H9 (cell line): ENCODE results near the gene METTL14. TPM values are rescaled to one million over a fixed set of nuclear protein-coding genes. Genes with fewer than 3 reads are reported as not detected.

ENCODE experiments used
- DNase-seq: peaks from one replicate; pipeline ENCODE4 v3.0.0-alpha.2; 2017
- H2AFZ ChIP-seq: one replicate; pipeline ENCODE4 v1.6.1; 2013; ENCODE audit warnings: mild to moderate bottlenecking, low read length, control low read depth, moderate library complexity
- H2AK5ac ChIP-seq: 2 replicates; pipeline ENCODE4 v1.6.1; 2013; ENCODE audit warnings: low read length, control low read depth, mixed read lengths; ENCODE audit not compliant: insufficient read length
- H2BK120ac ChIP-seq: one replicate; pipeline ENCODE4 v1.6.1; 2013; ENCODE audit warnings: low read depth, mild to moderate bottlenecking, low read length, control low read depth, inconsistent platforms; ENCODE audit not compliant: poor library complexity, severe bottlenecking
- H2BK12ac ChIP-seq: 2 replicates; pipeline ENCODE4 v1.6.1; 2013; ENCODE audit warnings: low read length, control low read depth, mixed read lengths, low read depth; ENCODE audit not compliant: insufficient read length
- H2BK15ac ChIP-seq: 2 replicates; pipeline ENCODE4 v1.6.1; 2013; ENCODE audit warnings: low read depth, low read length, control low read depth
- H2BK20ac ChIP-seq: one replicate; pipeline ENCODE4 v1.6.1; 2013; ENCODE audit warnings: low read depth, mild to moderate bottlenecking, low read length, control low read depth, inconsistent platforms; ENCODE audit not compliant: poor library complexity, severe bottlenecking
- H2BK5ac ChIP-seq: 2 replicates; pipeline ENCODE4 v1.6.1; 2013; ENCODE audit warnings: low read length, control low read depth, mixed read lengths; ENCODE audit not compliant: insufficient read length
- H3K14ac ChIP-seq: 2 replicates; pipeline ENCODE4 v1.6.1; 2013; ENCODE audit warnings: low read length, control low read depth; ENCODE audit not compliant: insufficient read depth
- H3K18ac ChIP-seq: 2 replicates; pipeline ENCODE4 v1.6.1; 2013; ENCODE audit warnings: low read depth, mild to moderate bottlenecking, mixed read lengths, low read length, control low read depth; ENCODE audit not compliant: insufficient read length
- H3K23ac ChIP-seq: 2 replicates; pipeline ENCODE4 v1.6.1; 2013; ENCODE audit warnings: low read length, control low read depth, mixed read lengths, low read depth; ENCODE audit not compliant: insufficient read length
- H3K23me2 ChIP-seq: 2 replicates; pipeline ENCODE4 v1.6.1; 2013; ENCODE audit warnings: low read depth, mild to moderate bottlenecking, mixed read lengths, low read length, control low read depth; ENCODE audit not compliant: insufficient read length, poor library complexity, severe bottlenecking
- H3K27ac ChIP-seq: 2 replicates; pipeline ENCODE4 v1.5.1; 2013; ENCODE audit warnings: low read length, control low read depth, mixed read lengths, low read depth; ENCODE audit not compliant: insufficient read length
- H3K27me3 ChIP-seq: 2 replicates; pipeline ENCODE4 v1.6.1; 2013; ENCODE audit warnings: low read length, control low read depth, inconsistent platforms; ENCODE audit not compliant: insufficient read depth
- H3K4ac ChIP-seq: 2 replicates; pipeline ENCODE4 v1.6.1; 2013; ENCODE audit warnings: low read depth, mild to moderate bottlenecking, control low read depth, inconsistent platforms, low read length, moderate library complexity
- H3K4me1 ChIP-seq: 2 replicates; pipeline ENCODE4 v1.6.1; 2013; ENCODE audit warnings: low read length, control low read depth, inconsistent platforms; ENCODE audit not compliant: insufficient read depth
- H3K4me2 ChIP-seq: 2 replicates; pipeline ENCODE4 v1.6.1; 2013; ENCODE audit warnings: low read length, control low read depth, mixed read lengths; ENCODE audit not compliant: insufficient read length, insufficient read depth
- H3K56ac ChIP-seq: 2 replicates; pipeline ENCODE4 v1.6.1; 2013; ENCODE audit warnings: low read depth, mild to moderate bottlenecking, mixed read lengths, low read length, control low read depth; ENCODE audit not compliant: insufficient read length
- H3K79me1 ChIP-seq: 2 replicates; pipeline ENCODE4 v1.6.1; 2013; ENCODE audit warnings: low read depth, mild to moderate bottlenecking, moderate library complexity, low read length, control low read depth, inconsistent platforms; ENCODE audit not compliant: insufficient read depth, poor library complexity, severe bottlenecking
- H3K79me2 ChIP-seq: 2 replicates; pipeline ENCODE4 v1.6.1; 2013; ENCODE audit warnings: low read length, control low read depth, inconsistent platforms; ENCODE audit not compliant: insufficient read depth
- H3K9ac ChIP-seq: 2 replicates; pipeline ENCODE4 v1.6.1; 2013; ENCODE audit warnings: low read length, control low read depth, mixed read lengths; ENCODE audit not compliant: insufficient read length; ENCODE audit errors: extremely low read depth
- H3K9me3 ChIP-seq: one replicate; pipeline ENCODE4 v1.6.1; 2013; ENCODE audit warnings: low read depth, low read length, inconsistent platforms; ENCODE audit not compliant: control insufficient read depth
- H3T11ph ChIP-seq: one replicate; pipeline ENCODE4 v1.6.1; 2013; ENCODE audit warnings: mild to moderate bottlenecking, low read length, control low read depth, inconsistent platforms
- H4K20me1 ChIP-seq: one replicate; pipeline ENCODE4 v1.6.1; 2013; ENCODE audit not compliant: control insufficient read depth, insufficient read length, insufficient read depth
- H4K5ac ChIP-seq: 2 replicates; pipeline ENCODE4 v1.6.1; 2013; ENCODE audit warnings: low read depth, mild to moderate bottlenecking, mixed read lengths, low read length, control low read depth; ENCODE audit not compliant: insufficient read length
- H4K8ac ChIP-seq: replicated peaks from 2 replicates; pipeline ENCODE4 v1.6.1; 2013; ENCODE audit warnings: low read length, control low read depth, mixed read lengths, low read depth; ENCODE audit not compliant: insufficient read length
- H4K91ac ChIP-seq: 2 replicates; pipeline ENCODE4 v1.6.1; 2013; ENCODE audit warnings: low read depth, mild to moderate bottlenecking, moderate library complexity, mixed read lengths, low read length, control low read depth; ENCODE audit not compliant: insufficient read length
- H3K27ac Mint-ChIP-seq, 3 experiments: 2 replicates in 2 of 3; 3 replicates in 1 of 3; pipeline ENCODE4 v1.8.0; 2020 to 2021; ENCODE audit warnings: mixed read lengths in 3 of 3, mild to moderate bottlenecking in 1 of 3, moderate library complexity in 1 of 3
- H3K27me3 Mint-ChIP-seq: 2 replicates; pipeline ENCODE4 v1.8.0; 2021; ENCODE audit warnings: low read depth, mild to moderate bottlenecking, moderate library complexity, mixed read lengths
- H3K36me3 Mint-ChIP-seq, 3 experiments: 2 replicates in 2 of 3; 3 replicates in 1 of 3; pipeline ENCODE4 v1.8.0; 2020 to 2021; ENCODE audit warnings: low read depth in 3 of 3, mixed read lengths in 3 of 3; ENCODE audit not compliant: insufficient read depth in 1 of 3
- H3K4me1 Mint-ChIP-seq, 2 experiments: 2 replicates each; pipeline ENCODE4 v1.8.0; 2020; ENCODE audit warnings: mixed read lengths in 2 of 2
- H3K4me3 Mint-ChIP-seq, 2 experiments: 2 replicates in 1 of 2; 3 replicates in 1 of 2; pipeline ENCODE4 v1.8.0; 2020 to 2021; ENCODE audit warnings: mild to moderate bottlenecking in 2 of 2, mixed read lengths in 2 of 2, moderate library complexity in 1 of 2
- H3K9me3 Mint-ChIP-seq, 2 experiments: 2 replicates in 1 of 2; 3 replicates in 1 of 2; pipeline ENCODE4 v1.8.0; 2020; ENCODE audit warnings: mild to moderate bottlenecking in 2 of 2, mixed read lengths in 2 of 2, moderate library complexity in 1 of 2
- CTCF ChIP-seq: fragments of 200-600 bp; sonication (generic); conservative IDR thresholded peaks from 3 replicates; pipeline ENCODE4 v1.8.0; 2021; ENCODE audit warnings: antibody characterized with exemption, mild to moderate bottlenecking
- WGBS: extraction: QIAGEN DNeasy Blood & Tissue Kit; methylation state at CpG from one replicate; pipeline ENCODE4 v1.1.7; 2013; ENCODE audit warnings: missing lambda C conversion rate, low lambda C conversion rate, mixed read lengths; ENCODE audit not compliant: insufficient read length; ENCODE audit errors: extremely low coverage; 5-methylcytosine and 5-hydroxymethylcytosine counted together
- total RNA-seq: library from RNA; stranded (reverse); gene quantifications from 2 replicates; pipeline ENCODE4 v1.2.1, GENCODE V29; 2021

METTL14 gene
- total RNA-seq, 1 experiment from 2014 or later, result 53.3 TPM

- Histone ChIP-seq H3K27me3 (no peaks in the 10 kb centered on the region), H3K27ac (no peak overlapping the region), H4K91ac (no peak overlapping the region), H2BK120ac (no peak overlapping the region), H3K4ac (no peak overlapping the region), H2BK5ac (no peak overlapping the region), H3K9me3 (no peaks in the 10 kb centered on the region), H3K56ac (no peak overlapping the region), H3T11ph (no peak overlapping the region), H4K20me1 (no peaks in the 10 kb centered on the region), H2AFZ (no peak overlapping the region), H2BK20ac (no peak overlapping the region), H3K4me2 (no peak overlapping the region), H3K18ac (no peak overlapping the region), H3K4me1 (no peaks in the 10 kb centered on the region), H3K23ac (no peak overlapping the region), H3K14ac (no peak overlapping the region), H2AK5ac (no peak overlapping the region), H4K5ac (no peak overlapping the region), H3K9ac (no peak overlapping the region), H3K79me1 (no peaks in the 10 kb centered on the region), H2BK12ac (no peak overlapping the region), H4K8ac (no peak overlapping the region), H3K79me2 (no peaks in the 10 kb centered on the region), H2BK15ac (no peak overlapping the region), H3K23me2 (no peaks in the 10 kb centered on the region)
- H3K27me3 Mint-ChIP-seq, result no peaks in the 10 kb centered on the region
- H3K4me1 Mint-ChIP-seq, result no peaks in the 10 kb centered on the region
- no peak overlapping the region for H3K4me3 Mint-ChIP-seq
- no peak overlapping the region for H3K27ac Mint-ChIP-seq
- no peak for TF ChIP-seq CTCF
- no peak for DNase-seq
- peaks cover 14 to 78% (median 32%) of the 10 kb centered on the region in 3 experiments for H3K36me3 Mint-ChIP-seq
- no CpG with 5 or more reads among the region's 7 CpGs for WGBS
- no peaks in the 10 kb centered on the region for H3K9me3 Mint-ChIP-seq
Observed at GRCh38 chr4:118734491-118735205, 49.5 kb downstream of the METTL14 start.
